ENCODE results near the gene ZNF836. TPM values are rescaled to one million over a fixed set of nuclear protein-coding genes. Genes with fewer than 3 reads are reported as not detected.

ZNF836 gene
- total and polyA plus RNA-seq, 2 of the 13 experiments (the other 11 are each of a cell fraction or from before 2014, with no cell fraction given) = 1.6 to 5.3 TPM

- TF ChIP-seq ZFX (CRISPR knock-in tag; IDR thresholded peaks at IDR 0.05; ENCODE audit: low read depth) (peak; percentile 52), ZFY (CRISPR knock-in tag; IDR thresholded peaks at IDR 0.05) (peak; percentile 70), RXRB (CRISPR knock-in tag; IDR thresholded peaks at IDR 0.05; ENCODE audit: borderline replicate concordance) (0 out of 2 replicates have a peak, but pooled peaks have one; percentile 19), POLR2G (IDR thresholded peaks at IDR 0.05; ENCODE audit: low read depth, low read length) (peak; percentile 91), ZNF530 (CRISPR knock-in tag; IDR thresholded peaks at IDR 0.05; ENCODE audit: low read depth) (no peak), DR1 (CRISPR knock-in tag; IDR thresholded peaks at IDR 0.05) (peak; percentile 60; the same call in 1 of the 2 replicates), ZNF136 (CRISPR knock-in tag; IDR thresholded peaks at IDR 0.05; ENCODE audit: low read depth) (0 out of 2 replicates have a peak, but pooled peaks have one; percentile 2), NRL (CRISPR knock-in tag; IDR thresholded peaks at IDR 0.05; ENCODE audit: borderline replicate concordance) (0 out of 2 replicates have a peak, but pooled peaks have one; percentile 23), ZNF331 (CRISPR knock-in tag; IDR thresholded peaks at IDR 0.05) (0 out of 2 replicates have a peak, but pooled peaks have one; percentile 24), BRF2 (CRISPR knock-in tag; IDR thresholded peaks at IDR 0.05) (no peak), DMAP1 (CRISPR knock-in tag; IDR thresholded peaks at IDR 0.05) (0 out of 2 replicates have a peak, but pooled peaks have one; percentile 13), ZNF292 (CRISPR knock-in tag; IDR thresholded peaks at IDR 0.05; ENCODE audit: borderline replicate concordance, low read depth) (0 out of 2 replicates have a peak, but pooled peaks have one; percentile 15), ZNF766 (CRISPR knock-in tag; IDR thresholded peaks at IDR 0.05; ENCODE audit: borderline replicate concordance) (peak; percentile 64; the same call in 1 of the 2 replicates), POLR2AphosphoS5 (IDR thresholded peaks at IDR 0.05; ENCODE audit: low read depth, low read length) (peak; percentile 89), SIX4 (CRISPR knock-in tag; IDR thresholded peaks at IDR 0.05) (peak; percentile 70; the same call in 1 of the 2 replicates), LCORL (IDR thresholded peaks at IDR 0.05) (peak; percentile 29; the same call in 1 of the 2 replicates), LCORL (CRISPR knock-in tag; IDR thresholded peaks at IDR 0.05) (peak; percentile 52; the same call in 1 of the 2 replicates), CREB1 (IDR thresholded peaks at IDR 0.05) (peak; percentile 77), CREB1 (CRISPR knock-in tag; IDR thresholded peaks at IDR 0.05) (no peak), GATA4 (IDR thresholded peaks at IDR 0.05; ENCODE audit: borderline replicate concordance, low read depth) (0 out of 2 replicates have a peak, but pooled peaks have one; percentile 41), GMEB2 (CRISPR knock-in tag; IDR thresholded peaks at IDR 0.05; ENCODE audit: low read depth) (0 out of 2 replicates have a peak, but pooled peaks have one; percentile 6), NAIF1 (CRISPR knock-in tag; IDR thresholded peaks at IDR 0.05; ENCODE audit: borderline replicate concordance) (peak; percentile 65; the same call in 1 of the 2 replicates)
These were observed 17.7 kb upstream of the ZNF836 start (continued) for GRCh38 chr19:52188822-52189734.

Data from HepG2 (cell line).